HG03342 (cell line): ENCODE measurements around the gene CNPY1.

Source experiments
- ATAC-seq: cut with Tn5 transposase; IDR thresholded peaks from one replicate; pipeline ENCODE4 v1.9.1; 2021; ENCODE audit warnings: mild to moderate bottlenecking, moderate library complexity; ENCODE audit not compliant: unreplicated experiment

Gene CNPY1

GRCh38 chr7:155469311-155470185 lies 76.8 kb downstream of the CNPY1 start:
- no peak for ATAC-seq

- no peak for ATAC-seq
Observed at GRCh38 chr7:155468785-155469148, 77.6 kb downstream of the CNPY1 start.

GRCh38 chr7:155467846-155468784 lies 78.2 kb downstream of the CNPY1 start:
- ATAC-seq: peak; percentile 40

GRCh38 chr7:155466814-155467733 lies 79.3 kb downstream of the CNPY1 start:
- ATAC-seq: peak; percentile 61

- ATAC-seq: no peak
Observed at GRCh38 chr7:155466142-155466813, 80.1 kb downstream of the CNPY1 start.

GRCh38 chr7:155465761-155466141 lies 80.6 kb downstream of the CNPY1 start:
- no peak for ATAC-seq

- ATAC-seq: no peak
Observed at GRCh38 chr7:155464948-155465739, 81.2 kb downstream of the CNPY1 start.

GRCh38 chr7:155464183-155464582 lies 82.2 kb downstream of the CNPY1 start:
- ATAC-seq: no peak

- no peak for ATAC-seq
Observed at GRCh38 chr7:155463114-155463811, 83.1 kb downstream of the CNPY1 start.

- ATAC-seq: no peak
Observed at GRCh38 chr7:155462163-155462735, 84.1 kb downstream of the CNPY1 start.

GRCh38 chr7:155461631-155462030 lies 84.7 kb downstream of the CNPY1 start:
- ATAC-seq: no peak

GRCh38 chr7:155460926-155461613 lies 85.3 kb downstream of the CNPY1 start:
- ATAC-seq: no peak

GRCh38 chr7:155459700-155460461 lies 86.5 kb downstream of the CNPY1 start:
- no peak for ATAC-seq

- ATAC-seq: no peak
Observed at GRCh38 chr7:155458878-155459699, 87.3 kb downstream of the CNPY1 start.

GRCh38 chr7:155458111-155458877 lies 88.1 kb downstream of the CNPY1 start, which contains the start of gene EN2:
Gene EN2, plus strand, starts transcription at chr7:155458129. Its CDS starts 249 bp downstream, at chr7:155458378.
- ATAC-seq: no peak
